K562 (cell line): ENCODE data around the gene SH3YL1. TPM values are rescaled to one million over a fixed set of nuclear protein-coding genes. Genes with fewer than 3 reads are reported as not detected.
A peak's percentile ranks its signal among the peaks of the same experiment; 100 is the strongest.

Source experiments
- ATAC-seq: fragments of 200-7000 bp; cut with Tn5 transposase; 3 replicates; pipeline ENCODE4 v1.9.1; 2020; ENCODE audit warnings: moderate library complexity
- BruUV-seq: library from RNA; stranded (reverse); fragments of 400-500 nt; replicated peaks from 2 replicates; lab custom pipeline; 2021; lab: Mats Ljungman, UMichigan
- CTCF ChIA-PET: fragments of 300-600 bp; formaldehyde crosslinking; extraction: SDS; loops from one replicate; lab custom pipeline; 2021; ENCODE audit warnings: low intra/inter-chr PET ratio; lab: Yijun Ruan, JAX
- POLR2A ChIA-PET: fragments of 300-600, 350-650 bp; sonication (Branson Sonifier 250); formaldehyde crosslinking; extraction: SDS; loops from one replicate; lab custom pipeline; 2021; ENCODE audit warnings: antibody characterized with exemption, inconsistent platforms; lab: Yijun Ruan, JAX
- DNase-seq, 4 experiments: peaks; one replicate each; pipeline versions ENCODE4 v3.0.0 to v3.0.0-alpha.2; 2011 to 2018; ENCODE audit warnings: low spot score in 3 of 4, mixed read lengths in 3 of 4; ENCODE audit errors: extremely low read depth in 1 of 4
- FAIRE-seq: peaks from 2 replicates; lab custom pipeline; 2011; peaks lifted over from hg19 to GRCh38; lab: Jason Lieb, UNC
- H2AFZ ChIP-seq: 2 replicates; pipeline ENCODE4 v1.6.0; 2011; ENCODE audit warnings: low read depth, low read length, control low read depth, inconsistent platforms
- H3K27ac ChIP-seq: fragments of 200-600 bp; 3 replicates; pipeline ENCODE4 v1.8.0; 2011; ENCODE audit warnings: low read depth, mild to moderate bottlenecking, control low read depth, inconsistent platforms, low read length, moderate library complexity, mixed read lengths; ENCODE audit errors: extremely low read depth
- H3K27me3 ChIP-seq, 2 experiments: fragments of 300-600 bp in 1 of 2; 2 replicates in 1 of 2; 3 replicates in 1 of 2; pipeline versions ENCODE4 v1.6.0 to v1.8.0; 2011; ENCODE audit warnings: inconsistent platforms in 2 of 2, low read length in 2 of 2, mild to moderate bottlenecking in 1 of 2, mixed read lengths in 1 of 2, moderate library complexity in 1 of 2; ENCODE audit not compliant: control insufficient read depth in 2 of 2, insufficient read depth in 2 of 2
- H3K36me3 ChIP-seq: fragments of 300-600 bp; 3 replicates; pipeline ENCODE4 v1.8.0; 2011; ENCODE audit warnings: mild to moderate bottlenecking, low read length, inconsistent platforms; ENCODE audit not compliant: control insufficient read depth, insufficient read depth
- H3K4me1 ChIP-seq, 2 experiments: fragments of 200-600 bp in 1 of 2; replicated peaks in 1 of 2; 2 replicates in 1 of 2; 3 replicates in 1 of 2; pipeline versions ENCODE4 v1.5.1 to v1.8.0; 2011; ENCODE audit warnings: inconsistent platforms in 2 of 2, low read length in 2 of 2, mild to moderate bottlenecking in 1 of 2, mixed read lengths in 1 of 2, moderate library complexity in 1 of 2; ENCODE audit not compliant: control insufficient read depth in 2 of 2, insufficient read depth in 2 of 2
- H3K4me2 ChIP-seq: 2 replicates; pipeline ENCODE4 v1.6.1; 2011; ENCODE audit warnings: low read length, control low read depth, inconsistent platforms, mixed read lengths; ENCODE audit not compliant: insufficient read depth
- H3K4me3 ChIP-seq: fragments of 200-600 bp; sonication (generic), shearing (Covaris generic); 2 replicates; pipeline ENCODE4 v1.5.1; 2016; ENCODE audit warnings: control low read depth, inconsistent platforms
- H3K79me2 ChIP-seq: fragments of 200-600 bp; 3 replicates; pipeline ENCODE4 v1.8.0; 2011; ENCODE audit warnings: low read length, inconsistent platforms; ENCODE audit not compliant: control insufficient read depth, insufficient read depth
- H3K9ac ChIP-seq, 2 experiments: 2 replicates each; pipeline versions ENCODE4 v1.6.0 to v1.6.1; 2011; ENCODE audit warnings: low read depth in 2 of 2, low read length in 2 of 2, control low read depth in 1 of 2, inconsistent platforms in 1 of 2, mild to moderate bottlenecking in 1 of 2, mixed read lengths in 1 of 2; ENCODE audit not compliant: insufficient read depth in 1 of 2
- H3K9me1 ChIP-seq: one replicate; pipeline ENCODE4 v1.6.0; 2011; ENCODE audit warnings: inconsistent platforms, mild to moderate bottlenecking, low read length, moderate library complexity; ENCODE audit not compliant: control insufficient read depth, insufficient read depth
- H3K9me3 ChIP-seq: replicated peaks from 2 replicates; pipeline ENCODE4 v1.5.1; 2011; ENCODE audit warnings: low read depth, low read length, inconsistent platforms; ENCODE audit not compliant: control insufficient read depth, insufficient read depth
- H4K20me1 ChIP-seq: replicated peaks from 2 replicates; pipeline ENCODE4 v1.6.1; 2011; ENCODE audit warnings: low read length, inconsistent platforms, mixed read lengths; ENCODE audit not compliant: control insufficient read depth, insufficient read depth
- ERF ChIP-seq: fragments of 450-650 bp; formaldehyde crosslinking; IDR thresholded peaks from 2 replicates; pipeline ENCODE4 v1.4.0; 2020; ENCODE audit warnings: mild to moderate bottlenecking, mixed read lengths
- HLTF ChIP-seq: fragments of 450-650 bp; IDR thresholded peaks from 2 replicates; pipeline ENCODE4 v1.6.1; 2016
- HOXB6 ChIP-seq: fragments of 250-450 bp; sonication (Bioruptor Pico); IDR thresholded peaks from 2 replicates; pipeline ENCODE4 v1.5.1; 2022; ENCODE audit warnings: mild to moderate bottlenecking, borderline replicate concordance
- MEF2A ChIP-seq: IDR thresholded peaks from 2 replicates; pipeline ENCODE4 v1.6.1; 2011; ENCODE audit warnings: low read depth, mild to moderate bottlenecking, low read length, moderate library complexity; ENCODE audit not compliant: control insufficient read depth
- RBM15 ChIP-seq: fragments of 200-400 bp; formaldehyde crosslinking; IDR thresholded peaks from 2 replicates; pipeline ENCODE4 v1.6.1; 2018; ENCODE audit warnings: mild to moderate bottlenecking, low read length, moderate library complexity; ENCODE audit not compliant: insufficient read depth
- SIX5 ChIP-seq, 2 experiments: IDR thresholded peaks; 2 replicates each; pipeline ENCODE4 v1.6.1; 2011; ENCODE audit warnings: low read length in 2 of 2, borderline replicate concordance in 1 of 2, low read depth in 1 of 2, mild to moderate bottlenecking in 1 of 2, moderate library complexity in 1 of 2; ENCODE audit not compliant: insufficient read depth in 1 of 2
- TFE3 ChIP-seq: fragments of 450-650 bp; formaldehyde crosslinking; IDR thresholded peaks from 2 replicates; pipeline ENCODE4 v1.4.0; 2020; ENCODE audit warnings: mild to moderate bottlenecking, mixed read lengths
- TGIF2 ChIP-seq: sonication (generic); formaldehyde crosslinking; IDR thresholded peaks from 2 replicates; pipeline ENCODE4 v1.8.1; 2022; ENCODE audit warnings: mild to moderate bottlenecking, missing genetic modification reagents, moderate library complexity
- XRCC5 ChIP-seq: fragments of 200-400 bp; formaldehyde crosslinking; IDR thresholded peaks from 2 replicates; pipeline ENCODE4 v1.6.1; 2017; ENCODE audit warnings: low read depth, mild to moderate bottlenecking, low read length
- YBX1 ChIP-seq: fragments of 450-650 bp; IDR thresholded peaks from 2 replicates; pipeline ENCODE4 v1.7.1; 2016; ENCODE audit warnings: mild to moderate bottlenecking
- ZBTB1 ChIP-seq: sonication (generic); formaldehyde crosslinking; IDR thresholded peaks from 2 replicates; pipeline ENCODE4 v1.8.1; 2023; ENCODE audit warnings: missing genetic modification reagents, low read depth, mild to moderate bottlenecking, borderline replicate concordance
- ZNF431 ChIP-seq: sonication (generic); formaldehyde crosslinking; IDR thresholded peaks from 2 replicates; pipeline ENCODE4 v1.8.0; 2022; ENCODE audit warnings: mild to moderate bottlenecking, missing genetic modification reagents
- ZNF445 ChIP-seq: fragments of 250-450 bp; sonication (Bioruptor Pico); IDR thresholded peaks from 2 replicates; pipeline ENCODE4 v1.4.0; 2020; ENCODE audit warnings: low read depth, mild to moderate bottlenecking, moderate library complexity
- ZNF695 ChIP-seq: fragments of 450-650 bp; formaldehyde crosslinking; IDR thresholded peaks from 2 replicates; pipeline ENCODE4 v1.4.0; 2020; ENCODE audit warnings: mild to moderate bottlenecking, moderate library complexity
- in situ Hi-C: fragments of 300-500 bp; cut with MboI; formaldehyde crosslinking; loops from 4 replicates; pipeline ENCODE4 v1.15.0; 2018; ENCODE audit warnings: inconsistent platforms, mixed read lengths
- intact Hi-C: fragments of 100-400 bp; cut with micrococcal nuclease; formaldehyde crosslinking; loops from 2 replicates; pipeline ENCODE4 v1.14.2; 2022
- polyA plus RNA-seq, 8 experiments: library from polyadenylated mRNA; depleted of rRNA in 4 of 8; stranded (reverse) in 5 of 8; unstranded in 3 of 8; fragments of >200 nt; fragmentation: Nextera tagmentation in 2 of 8; fragmentation: Illumina TruSeq in 1 of 8; extraction: Ambion mirVana in 2 of 8; extraction: Trizol in 1 of 8; gene quantifications; 2 replicates each; pipeline versions ENCODE4 v1.2.1 to v1.2.3, GENCODE V29; 2011 to 2014; ENCODE audit warnings: inconsistent platforms in 1 of 8, missing spikeins in 1 of 8
- total RNA-seq, 7 experiments: library from RNA; depleted of rRNA in 6 of 7; stranded (reverse); fragments of >200 nt in 6 of 7; fragmentation: Illumina TruSeq in 2 of 7; extraction: Trizol in 2 of 7; gene quantifications; 2 replicates each; pipeline versions ENCODE4 v1.2.1 to v1.2.3, GENCODE V29; 2011 to 2021; ENCODE audit warnings: low replicate concordance in 1 of 7

Gene SH3YL1
- total and polyA plus RNA-seq, 9 of the 15 experiments (the other 6 are each of a cell fraction or from before 2014, with no cell fraction given), result 3.9 to 7.8 (median 5.3) TPM

GRCh38 chr2:182509-183122 is 81.2 kb downstream of the SH3YL1 start:
- CTCF ChIA-PET, result no interaction called here
- Histone ChIP-seq H2AFZ (no peak overlapping the region), H3K4me1 (no peaks in the 10 kb centered on the region), H3K4me3 (no peak overlapping the region), H3K4me2 (no peak overlapping the region), H3K9me1 (no peaks in the 10 kb centered on the region), H4K20me1 (no peaks in the 10 kb centered on the region), H3K27ac (no peak overlapping the region), H3K27me3 (no peaks in the 10 kb centered on the region), H3K79me2 (no peaks in the 10 kb centered on the region), H3K36me3 (no peaks in the 10 kb centered on the region), H3K9ac (no peak overlapping the region), H3K9me3 (no peaks in the 10 kb centered on the region; the same call in 1 of the 2 replicates)
- POLR2A ChIA-PET, result no interaction called here
- intact Hi-C loops, result no loop called here
- TF ChIP-seq HLTF, result no peak
- no peak for TF ChIP-seq ERF (CRISPR knock-in tag)
- no peak for TF ChIP-seq ZBTB1 (CRISPR knock-in tag)
- no peak for TF ChIP-seq ZNF431 (CRISPR knock-in tag)
- no peak for TF ChIP-seq TFE3 (CRISPR knock-in tag)
- TF ChIP-seq HOXB6 (CRISPR knock-in tag), result no peak
- no peak for TF ChIP-seq RBM15
- TF ChIP-seq TGIF2, result no peak
- TF ChIP-seq ZNF445, result no peak
- TF ChIP-seq YBX1, result no peak
- TF ChIP-seq MEF2A, result no peak
- no peak for TF ChIP-seq XRCC5
- TF ChIP-seq SIX5 (IDR thresholded peaks at IDR 0.05; ENCODE audit: borderline replicate concordance in 1 of 2, insufficient read depth in 1 of 2, low read depth in 1 of 2, low read length in 2 of 2), result no peak
- TF ChIP-seq ZNF695 (CRISPR knock-in tag), result no peak
- peak; percentile 40 for FAIRE-seq
- no TSS peak for BruUV-seq
- no peak for ATAC-seq
- DNase-seq, result no peak
- in situ Hi-C loops, result no loop called here
